Renal pelvis (tissue), 12 donors: Measurements from ENCODE around the gene RASGRF1. TPM values are rescaled to one million over a fixed set of nuclear protein-coding genes. Genes with fewer than 3 reads are reported as not detected.
A peak's percentile ranks its signal among the peaks of the same experiment; 100 is the strongest.
"Not testable (repeated sequence)": the region's sequence is repeated elsewhere in the genome, so short reads cannot be mapped to it uniquely, and the experiment has no call there.

ENCODE experiments used
- DNase-seq: peaks from one replicate; pipeline ENCODE4 v3.0.0-alpha.2; 2013
- long read RNA-seq, 16 experiments: transcript quantifications; one replicate each; lab custom pipeline, GENCODE V29; 2026
- polyA plus RNA-seq, 3 donors: library from polyadenylated mRNA; unstranded; fragments of 120-200 nt; gene quantifications; one replicate each; pipeline ENCODE4 v1.2.1, GENCODE V29; 2013; ENCODE audit not compliant: insufficient read length in 3 of 3

Gene RASGRF1
- under 1 TPM; 0.40 to 0.51 (median 0.41) TPM for polyA plus RNA-seq
- long read RNA-seq, donor 1 = 0 reads
- long read RNA-seq, donor 2 = 0 reads
- long read RNA-seq, donor 3 = 0 reads
- long read RNA-seq, donor 4 = 0 reads
- long read RNA-seq, donor 5, partial matches to known transcripts = 0 of 1 reads
- long read RNA-seq, donor 5, other reads (novel, unspliced or antisense) = 0 of 1 reads
- long read RNA-seq, donor 6, partial matches to known transcripts = 0 of 1 reads
- long read RNA-seq, donor 6, other reads (novel, unspliced or antisense) = 0 of 1 reads
- long read RNA-seq, donor 7 = 0 reads
- long read RNA-seq, donor 8 = 0 reads
- long read RNA-seq, donor 9 = 0 reads
- long read RNA-seq, donor 10 = 0 reads
- long read RNA-seq, donor 11, partial matches to known transcripts = 0 of 1 reads
- long read RNA-seq, donor 11, other reads (novel, unspliced or antisense) = 0 of 1 reads
- long read RNA-seq, donor 12 = 0 reads
- long read RNA-seq, donor 13 = 0 reads
- long read RNA-seq, donor 14 = 0 reads
- long read RNA-seq, donor 15 = 0 reads
- long read RNA-seq, donor 16 = 0 reads

GRCh38 chr15:79090487-79091203 lies at the start of gene RASGRF1:
RASGRF1 (minus strand) TSS chr15:79090780; CDS start chr15:79090498, 282 bp downstream.
- DNase-seq = no peak

- no peak for DNase-seq
Measured at GRCh38 chr15:79136434-79137046, 46.0 kb upstream of the RASGRF1 start.

- DNase-seq = no peak
Measured at GRCh38 chr15:79133309-79133708, 42.7 kb upstream of the RASGRF1 start.

- no peak for DNase-seq
Measured at GRCh38 chr15:79132770-79133169, 42.2 kb upstream of the RASGRF1 start.

GRCh38 chr15:79132361-79132760 lies 41.8 kb upstream of the RASGRF1 start:
- no peak for DNase-seq

- no peak for DNase-seq
Measured at GRCh38 chr15:79130535-79131130, 40.1 kb upstream of the RASGRF1 start.

GRCh38 chr15:79129235-79129634 lies 38.7 kb upstream of the RASGRF1 start:
- DNase-seq = no peak

- no peak for DNase-seq
Measured at GRCh38 chr15:79128556-79128955, 38.0 kb upstream of the RASGRF1 start.

GRCh38 chr15:79124388-79124787 lies 33.8 kb upstream of the RASGRF1 start:
- DNase-seq = no peak

- no peak for DNase-seq
Measured at GRCh38 chr15:79122991-79123390, 32.4 kb upstream of the RASGRF1 start.

GRCh38 chr15:79122391-79122790 lies 31.8 kb upstream of the RASGRF1 start:
- DNase-seq = no peak

- no peak for DNase-seq
Measured at GRCh38 chr15:79121571-79121970, 31.0 kb upstream of the RASGRF1 start.

- DNase-seq = no peak
Measured at GRCh38 chr15:79117442-79118204, 27.0 kb upstream of the RASGRF1 start.

GRCh38 chr15:79116771-79117170 lies 26.2 kb upstream of the RASGRF1 start:
- DNase-seq = no peak

- DNase-seq = peak; percentile 23
Measured at GRCh38 chr15:79115986-79116665, 25.5 kb upstream of the RASGRF1 start.

GRCh38 chr15:79113831-79114230 lies 23.3 kb upstream of the RASGRF1 start:
- DNase-seq = no peak

GRCh38 chr15:79111404-79111803 lies 20.8 kb upstream of the RASGRF1 start:
- not testable (repeated sequence) for DNase-seq

- DNase-seq = no peak
Measured at GRCh38 chr15:79105141-79105540, 14.6 kb upstream of the RASGRF1 start.

GRCh38 chr15:79102595-79102994 lies 12.0 kb upstream of the RASGRF1 start:
- no peak for DNase-seq

- no peak for DNase-seq
Measured at GRCh38 chr15:79101866-79102581, 11.4 kb upstream of the RASGRF1 start.
